ENCODE data around the gene OTOGL.

DNA sequence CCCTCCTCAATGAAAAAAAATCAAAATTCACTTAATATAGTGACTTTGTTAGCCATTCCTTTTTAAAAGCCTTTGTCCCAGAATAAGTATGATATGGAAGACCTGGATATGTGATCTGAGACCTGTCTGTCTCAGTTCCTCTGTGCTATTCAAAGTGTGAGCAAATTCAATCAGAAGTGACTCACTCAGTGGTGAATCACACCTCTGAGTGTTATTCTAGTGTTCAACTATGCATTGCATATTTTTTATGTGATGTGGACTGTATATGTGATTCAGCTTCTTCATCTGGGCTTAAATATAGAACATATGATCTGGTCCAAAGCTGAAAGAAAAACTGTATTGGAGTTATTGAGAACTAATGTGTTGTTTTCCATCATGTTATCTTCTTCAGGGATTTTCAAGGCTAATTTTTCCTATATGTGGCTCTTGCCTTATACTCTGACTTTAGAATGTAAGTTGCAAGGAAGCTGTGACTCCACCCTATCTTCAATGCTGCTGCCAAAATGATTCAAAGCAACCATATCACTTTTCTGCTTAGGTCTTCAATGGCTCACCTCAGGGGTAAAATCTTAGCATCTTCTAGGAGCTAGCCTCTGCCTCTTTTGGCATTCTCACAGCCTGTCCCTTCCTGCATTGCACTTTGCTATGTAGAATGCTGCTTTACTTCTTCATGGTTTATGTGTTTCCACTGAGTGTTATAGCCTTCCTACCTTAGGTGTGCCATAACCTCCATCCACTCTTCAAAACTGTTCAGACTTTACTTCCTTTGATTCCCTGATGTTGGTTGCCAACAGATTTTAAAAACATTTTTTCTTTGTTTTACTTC lies 169.8 kb downstream of the OTOGL start:
- no peak for TF ChIP-seq CSDC2 (CRISPR knock-in tag; IDR thresholded peaks at IDR 0.05)
- TF ChIP-seq, protein P1, sequence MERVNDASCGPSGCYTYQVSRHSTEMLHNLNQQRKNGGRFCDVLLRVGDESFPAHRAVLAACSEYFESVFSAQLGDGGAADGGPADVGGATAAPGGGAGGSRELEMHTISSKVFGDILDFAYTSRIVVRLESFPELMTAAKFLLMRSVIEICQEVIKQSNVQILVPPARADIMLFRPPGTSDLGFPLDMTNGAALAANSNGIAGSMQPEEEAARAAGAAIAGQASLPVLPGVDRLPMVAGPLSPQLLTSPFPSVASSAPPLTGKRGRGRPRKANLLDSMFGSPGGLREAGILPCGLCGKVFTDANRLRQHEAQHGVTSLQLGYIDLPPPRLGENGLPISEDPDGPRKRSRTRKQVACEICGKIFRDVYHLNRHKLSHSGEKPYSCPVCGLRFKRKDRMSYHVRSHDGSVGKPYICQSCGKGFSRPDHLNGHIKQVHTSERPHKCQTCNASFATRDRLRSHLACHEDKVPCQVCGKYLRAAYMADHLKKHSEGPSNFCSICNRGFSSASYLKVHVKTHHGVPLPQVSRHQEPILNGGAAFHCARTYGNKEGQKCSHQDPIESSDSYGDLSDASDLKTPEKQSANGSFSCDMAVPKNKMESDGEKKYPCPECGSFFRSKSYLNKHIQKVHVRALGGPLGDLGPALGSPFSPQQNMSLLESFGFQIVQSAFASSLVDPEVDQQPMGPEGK (CRISPR knock-in tag; IDR thresholded peaks at IDR 0.05; ENCODE audit: borderline replicate concordance) = no peak
- TF ChIP-seq ZNF70 (CRISPR knock-in tag; IDR thresholded peaks at IDR 0.05) = no peak
- no peak for TF ChIP-seq RARB (CRISPR knock-in tag; IDR thresholded peaks at IDR 0.05)
- TF ChIP-seq GLIS3 (CRISPR knock-in tag; IDR thresholded peaks at IDR 0.05) = no peak
- no peak for TF ChIP-seq ZFP3 (CRISPR knock-in tag; IDR thresholded peaks at IDR 0.05)
- TF ChIP-seq ISL1 (CRISPR knock-in tag; IDR thresholded peaks at IDR 0.05) = no peak
- no peak for TF ChIP-seq SNAI2 (CRISPR knock-in tag; IDR thresholded peaks at IDR 0.05)
- no peak for TF ChIP-seq ARNTL (CRISPR knock-in tag; IDR thresholded peaks at IDR 0.05; ENCODE audit: borderline replicate concordance, low read depth)
